PC-9 (cell line): ENCODE measurements around the gene NID2. TPM values are rescaled to one million over a fixed set of nuclear protein-coding genes. Genes with fewer than 3 reads are reported as not detected.
A peak's percentile ranks its signal among the peaks of the same experiment; 100 is the strongest.

Experiments used
- Bru-seq: library from RNA; stranded (reverse); fragments of 400-500 nt; gene quantifications from one replicate; lab custom pipeline; 2021; lab: Mats Ljungman, UMichigan
- BruChase-seq, 2 experiments: library from RNA; stranded (reverse); fragments of 400-500 nt; gene quantifications; one replicate each; lab custom pipeline; 2021; lab: Mats Ljungman, UMichigan
- BruUV-seq: library from RNA; stranded (reverse); fragments of 400-500 nt; replicated peaks from 2 replicates; lab custom pipeline; 2021; lab: Mats Ljungman, UMichigan
- CTCF ChIA-PET: fragments of 300-600 bp; sonication (Branson Sonifier 250); formaldehyde crosslinking; loops from one replicate; lab custom pipeline; 2022; ENCODE audit warnings: antibody characterized with exemption; lab: Charles Lee
- POLR2A ChIA-PET: fragments of 300-600 bp; sonication (Branson Sonifier 250); formaldehyde crosslinking; loops from one replicate; lab custom pipeline; 2022; ENCODE audit warnings: antibody characterized with exemption; ENCODE audit not compliant: unreplicated experiment; lab: Charles Lee
- DNase-seq, 2 experiments: peaks; one replicate each; pipeline versions ENCODE4 v3.0.0 to v3.0.0-alpha.2; 2015 to 2022; ENCODE audit warnings: mixed read lengths in 1 of 2
- H2AFZ ChIP-seq: fragments of 200-600 bp; sonication (generic); 2 replicates; pipeline ENCODE4 v1.8.1; 2017; ENCODE audit warnings: antibody characterized with exemption
- H3F3A ChIP-seq: fragments of 200-600 bp; sonication (generic); 2 replicates; pipeline ENCODE4 v1.8.1; 2017; ENCODE audit warnings: antibody characterized with exemption, mild to moderate bottlenecking, low read depth; ENCODE audit not compliant: insufficient read depth
- H3K27ac ChIP-seq: fragments of 200-600 bp; sonication (generic); 2 replicates; pipeline ENCODE4 v1.6.1; 2016; ENCODE audit warnings: mixed run types
- H3K27me3 ChIP-seq: fragments of 200-600 bp; sonication (generic); 2 replicates; pipeline ENCODE4 v1.6.1; 2016; ENCODE audit warnings: low read depth, mixed run types; ENCODE audit not compliant: insufficient read depth
- H3K36me3 ChIP-seq: fragments of 200-600 bp; sonication (generic); 2 replicates; pipeline ENCODE4 v1.6.1; 2016; ENCODE audit warnings: low read depth, mixed run types
- H3K4me1 ChIP-seq: fragments of 200-600 bp; sonication (generic); replicated peaks from 2 replicates; pipeline ENCODE4 v1.6.1; 2016; ENCODE audit warnings: mixed run types; ENCODE audit not compliant: insufficient read depth
- H3K4me2 ChIP-seq: fragments of 200-600 bp; sonication (generic); 2 replicates; pipeline ENCODE4 v1.6.1; 2017; ENCODE audit warnings: mixed run types
- H3K4me3 ChIP-seq: fragments of 200-600 bp; sonication (generic); 2 replicates; pipeline ENCODE4 v1.6.1; 2016; ENCODE audit warnings: mixed run types
- H3K79me2 ChIP-seq: fragments of 200-600 bp; sonication (generic); 2 replicates; pipeline ENCODE4 v1.6.1; 2017; ENCODE audit warnings: low read depth, mixed run types
- H3K9me2 ChIP-seq: fragments of 200-600 bp; sonication (generic); 2 replicates; pipeline ENCODE4 v1.8.1; 2017; ENCODE audit warnings: mild to moderate bottlenecking; ENCODE audit not compliant: insufficient read depth
- H3K9me3 ChIP-seq: fragments of 200-600 bp; sonication (generic); 2 replicates; pipeline ENCODE4 v1.8.1; 2016; ENCODE audit warnings: low read depth; ENCODE audit not compliant: insufficient read depth
- H4K20me1 ChIP-seq: fragments of 200-600 bp; sonication (generic); 2 replicates; pipeline ENCODE4 v1.8.1; 2017; ENCODE audit not compliant: insufficient read depth
- CTCF ChIP-seq: fragments of 200-600 bp; sonication (generic); conservative IDR thresholded peaks from 2 replicates; pipeline ENCODE4 v1.6.1; 2017; ENCODE audit warnings: mixed run types, antibody characterized with exemption, mild to moderate bottlenecking, moderate library complexity
- EZH2 ChIP-seq: fragments of 200-600 bp; sonication (generic); IDR thresholded peaks from 2 replicates; pipeline ENCODE4 v1.8.0; 2017; ENCODE audit warnings: antibody characterized with exemption, low read depth
- intact Hi-C: fragments of 100-400 bp; cut with micrococcal nuclease; formaldehyde crosslinking; loops from one replicate; pipeline ENCODE4 v1.10.0; 2022; ENCODE audit not compliant: unreplicated experiment
- long read RNA-seq: library from polyadenylated mRNA; stranded (forward); transcript quantifications from one replicate; pipeline ENCODE4 v2.0.0, GENCODE V29; 2022
- total RNA-seq: library from RNA; stranded (reverse); gene quantifications from 2 replicates; pipeline ENCODE4 v1.2.3, GENCODE V29; 2021

Gene NID2
- 0.11 TPM in 1 of 2 replicates, not detected in the other for total RNA-seq
- Bru-seq, nascent RNA: percentile 23 among the genes with signal in this experiment
- percentile 15 among the genes with signal in this experiment for BruChase-seq, experiment 1, labeled RNA remaining after a 2-hour chase
- BruChase-seq, experiment 2, labeled RNA remaining after a 6-hour chase: percentile 25 among the genes with signal in this experiment
- long read RNA-seq: 0 reads

GRCh38 chr14:52068615-52069306 lies at the start of gene NID2:
TSS of gene NID2 (minus strand) at chr14:52069059. CDS start at chr14:52068994, 65 bp downstream.
- Histone ChIP-seq H3K4me2 (no peak within 1 kb of the TSS), H3K4me1 (no peaks in the 10 kb centered on the region), H4K20me1 (no peaks in the 10 kb centered on the region), H3K9me2 (no peaks in the 10 kb centered on the region), H3K79me2 (no peaks in the 10 kb centered on the region), H3K27me3 (no peaks in the 10 kb centered on the region), H3K27ac (no peak within 1 kb of the TSS), H3K4me3 (no peak within 1 kb of the TSS), H3F3A (no peaks in the 10 kb centered on the region), H3K9me3 (no peaks in the 10 kb centered on the region), H3K36me3 (no peaks in the 10 kb centered on the region), H2AFZ (no peak within 1 kb of the TSS)
- ChIA-PET POLR2A (no interaction called here), CTCF (interaction anchor here (0.6 kb wide), 1 partner anchor 499 kb away, joined by 3 read pairs; no protein-coding TSS in a partner anchor)
- intact Hi-C loops: no loop called here
- TF ChIP-seq CTCF: no peak
- TF ChIP-seq EZH2: no peak
- BruUV-seq: no TSS peak
- DNase-seq: no peak

GRCh38 chr14:52117111-52117832 lies 48.4 kb upstream of the NID2 start:
- TF ChIP-seq EZH2 (no peak), CTCF (no peak)
- no peak overlapping the region for H3K27ac ChIP-seq
- BruUV-seq: no TSS peak

GRCh38 chr14:52115286-52115685 lies 46.4 kb upstream of the NID2 start:
- intact Hi-C loops: no loop called here

More at GRCh38 chr14:52117111-52117832, 48.4 kb upstream of the NID2 start:
- H3K4me2 ChIP-seq: no peak overlapping the region
- no peak overlapping the region for H3K4me3 ChIP-seq
- no peaks in the 10 kb centered on the region for H3K36me3 ChIP-seq
- H2AFZ ChIP-seq: no peak overlapping the region
- H3K9me2 ChIP-seq: no peaks in the 10 kb centered on the region
- ChIA-PET CTCF (no interaction called here), POLR2A (no interaction called here)
- peaks cover 6% of the 10 kb centered on the region; the same call in 1 of the 2 replicates for H3F3A ChIP-seq
- intact Hi-C loops: no loop called here
- DNase-seq: no peak
- no peaks in the 10 kb centered on the region for H3K79me2 ChIP-seq
- no peaks in the 10 kb centered on the region for H3K27me3 ChIP-seq
- no peaks in the 10 kb centered on the region for H4K20me1 ChIP-seq
- no peaks in the 10 kb centered on the region for H3K4me1 ChIP-seq
- H3K9me3 ChIP-seq: no peaks in the 10 kb centered on the region

More at GRCh38 chr14:52115286-52115685, 46.4 kb upstream of the NID2 start:
- Histone ChIP-seq H3K36me3 (no peaks in the 10 kb centered on the region), H3K4me1 (peaks cover 6% of the 10 kb centered on the region; the same call in 1 of the 2 replicates), H3K27ac (no peak overlapping the region), H2AFZ (no peak overlapping the region), H3K9me3 (no peaks in the 10 kb centered on the region), H3F3A (peaks cover 10% of the 10 kb centered on the region; the same call in 1 of the 2 replicates), H4K20me1 (no peaks in the 10 kb centered on the region), H3K9me2 (no peaks in the 10 kb centered on the region), H3K27me3 (no peaks in the 10 kb centered on the region), H3K4me2 (no peak overlapping the region), H3K79me2 (no peaks in the 10 kb centered on the region), H3K4me3 (no peak overlapping the region)
- ChIA-PET CTCF (no interaction called here), POLR2A (no interaction called here)
- no peak for DNase-seq
- TF ChIP-seq EZH2: no peak
- TF ChIP-seq CTCF: no peak
- BruUV-seq: no TSS peak
